Spleen (tissue), 7 donors: ENCODE results near the gene DMGDH.

ENCODE experiments used
- POLR2A ChIP-seq, 3 donors: fragments of 450-650 bp; IDR thresholded peaks; one replicate each; pipeline ENCODE4 v1.5.1; 2017; ENCODE audit warnings: antibody characterized with exemption in 3 of 3, mild to moderate bottlenecking in 1 of 3
- TF ChIP-seq, protein P1 (sequence below), 11 experiments: fragments of 200-600 bp in 7 of 11; fragments of 450-650 bp in 4 of 11; sonication (generic) in 4 of 11; IDR thresholded peaks in 8 of 11; conservative IDR thresholded peaks in 3 of 11; 1 replicate in 7 of 11; 2 replicates in 4 of 11; pipeline versions ENCODE4 v1.4.0 to v1.8.0; 2016 to 2021; ENCODE audit warnings: antibody characterized with exemption in 11 of 11, inconsistent platforms in 4 of 11, mild to moderate bottlenecking in 1 of 11
- donor health status: DM: no; HTN: no; CAD: no; lungs with moderate emphysema.
- donor health status: DM: no; HTN: no; CAD: no.
- donor health status: DM: no; HTN: no; CAD: no.

DNA sequence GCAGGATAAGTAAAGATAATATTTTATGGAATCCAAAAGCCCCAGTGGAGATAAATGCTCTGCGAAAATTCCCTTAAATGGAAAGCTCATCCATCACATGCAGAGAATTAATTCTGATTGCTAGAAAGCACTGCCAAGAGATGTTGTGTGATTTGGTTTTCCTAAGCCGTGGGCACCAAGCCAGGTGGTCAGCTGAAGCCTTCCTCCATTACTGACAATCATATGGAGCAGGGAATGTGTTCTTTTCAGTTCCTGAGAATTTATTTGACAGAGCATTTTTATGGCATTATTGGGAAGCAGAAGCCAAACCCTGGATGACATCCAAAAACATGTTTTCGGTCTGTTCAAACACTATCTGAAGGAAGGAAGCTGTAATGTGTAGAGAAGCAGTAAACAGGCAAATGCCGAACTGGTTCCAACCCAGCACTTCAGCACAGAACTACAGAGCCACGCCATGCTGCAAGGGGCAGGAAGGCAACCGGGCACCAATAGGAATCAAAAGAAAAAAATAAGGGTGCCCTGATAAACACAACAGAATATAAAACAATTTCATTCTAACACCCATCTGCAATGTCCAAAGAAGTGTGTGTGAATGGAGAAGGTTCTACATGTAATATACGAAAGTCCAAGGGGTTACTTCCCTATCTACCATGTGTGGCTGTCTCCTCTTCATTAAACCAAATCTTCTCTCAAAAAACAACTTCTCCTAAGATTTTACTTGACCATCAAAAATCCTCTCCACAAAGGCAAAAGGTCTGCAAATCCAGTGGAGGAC, 96.6 kb downstream of the DMGDH start:
- TF ChIP-seq, protein P1, sequence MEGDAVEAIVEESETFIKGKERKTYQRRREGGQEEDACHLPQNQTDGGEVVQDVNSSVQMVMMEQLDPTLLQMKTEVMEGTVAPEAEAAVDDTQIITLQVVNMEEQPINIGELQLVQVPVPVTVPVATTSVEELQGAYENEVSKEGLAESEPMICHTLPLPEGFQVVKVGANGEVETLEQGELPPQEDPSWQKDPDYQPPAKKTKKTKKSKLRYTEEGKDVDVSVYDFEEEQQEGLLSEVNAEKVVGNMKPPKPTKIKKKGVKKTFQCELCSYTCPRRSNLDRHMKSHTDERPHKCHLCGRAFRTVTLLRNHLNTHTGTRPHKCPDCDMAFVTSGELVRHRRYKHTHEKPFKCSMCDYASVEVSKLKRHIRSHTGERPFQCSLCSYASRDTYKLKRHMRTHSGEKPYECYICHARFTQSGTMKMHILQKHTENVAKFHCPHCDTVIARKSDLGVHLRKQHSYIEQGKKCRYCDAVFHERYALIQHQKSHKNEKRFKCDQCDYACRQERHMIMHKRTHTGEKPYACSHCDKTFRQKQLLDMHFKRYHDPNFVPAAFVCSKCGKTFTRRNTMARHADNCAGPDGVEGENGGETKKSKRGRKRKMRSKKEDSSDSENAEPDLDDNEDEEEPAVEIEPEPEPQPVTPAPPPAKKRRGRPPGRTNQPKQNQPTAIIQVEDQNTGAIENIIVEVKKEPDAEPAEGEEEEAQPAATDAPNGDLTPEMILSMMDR (IDR thresholded peaks at IDR 0.05 in 8 of 11, conservative IDR thresholded peaks at IDR 0.05 in 3 of 11), result no peak
- TF ChIP-seq POLR2A (IDR thresholded peaks at IDR 0.05), result no peak
